Smooth muscle cell (in vitro differentiated cells): ENCODE results near the gene GBP3. TPM values are rescaled to one million over a fixed set of nuclear protein-coding genes. Genes with fewer than 3 reads are reported as not detected.

ENCODE experiments used
- DNase-seq: peaks from one replicate; lab custom pipeline; 2025; ENCODE audit not compliant: unreplicated experiment; lab: John Stamatoyannopoulos, UW
- H2AFZ ChIP-seq: fragments of 200-600 bp; sonication (generic); 2 replicates; pipeline ENCODE4 v1.6.0; 2016; ENCODE audit warnings: antibody characterized with exemption, low read depth, mild to moderate bottlenecking
- H3F3A ChIP-seq: fragments of 200-600 bp; sonication (generic); 2 replicates; pipeline ENCODE4 v1.6.0; 2017; ENCODE audit warnings: antibody characterized with exemption, low read depth
- H3K27ac ChIP-seq: fragments of 200-600 bp; sonication (generic); 2 replicates; pipeline ENCODE4 v1.5.1; 2016; ENCODE audit warnings: low read depth, mild to moderate bottlenecking
- H3K27me3 ChIP-seq: fragments of 200-600 bp; sonication (generic); 2 replicates; pipeline ENCODE4 v1.6.1; 2016; ENCODE audit warnings: low read depth, mild to moderate bottlenecking
- H3K36me3 ChIP-seq: fragments of 200-600 bp; sonication (generic); 2 replicates; pipeline ENCODE4 v1.5.1; 2016; ENCODE audit warnings: low read depth
- H3K4me1 ChIP-seq: fragments of 200-600 bp; sonication (generic); 2 replicates; pipeline ENCODE4 v1.5.1; 2016; ENCODE audit warnings: low read depth
- H3K4me2 ChIP-seq: fragments of 200-600 bp; sonication (generic); 2 replicates; pipeline ENCODE4 v1.6.0; 2016; ENCODE audit warnings: mild to moderate bottlenecking
- H3K4me3 ChIP-seq: fragments of 200-600 bp; sonication (generic); 2 replicates; pipeline ENCODE4 v1.5.1; 2016; ENCODE audit warnings: mild to moderate bottlenecking
- H3K79me2 ChIP-seq: fragments of 200-600 bp; sonication (generic); 2 replicates; pipeline ENCODE4 v1.6.0; 2016; ENCODE audit warnings: low read depth, mild to moderate bottlenecking
- H3K9ac ChIP-seq: fragments of 200-600 bp; sonication (generic); 2 replicates; pipeline ENCODE4 v1.6.0; 2016; ENCODE audit warnings: low read depth
- H3K9me3 ChIP-seq: fragments of 200-600 bp; sonication (generic); replicated peaks from 2 replicates; pipeline ENCODE4 v1.5.1; 2016; ENCODE audit warnings: low read depth
- H4K20me1 ChIP-seq: fragments of 200-600 bp; sonication (generic); 2 replicates; pipeline ENCODE4 v1.6.0; 2016; ENCODE audit warnings: low read depth
- CTCF ChIP-seq: fragments of 200-600 bp; sonication (generic); IDR thresholded peaks from 2 replicates; pipeline ENCODE4 v1.5.1; 2017; ENCODE audit warnings: borderline replicate concordance, mild to moderate bottlenecking, antibody characterized with exemption; ENCODE audit not compliant: insufficient read depth, poor library complexity, severe bottlenecking
- WGBS: methylation state at CpG from one replicate; pipeline ENCODE4 v1.1.7; 2016; ENCODE audit warnings: low lambda C conversion rate; 5-methylcytosine and 5-hydroxymethylcytosine counted together
- polyA plus RNA-seq: library from polyadenylated mRNA; unstranded; fragments of >200 nt; fragmentation: Nextera tagmentation; extraction: Ambion mirVana; gene quantifications from 2 replicates; pipeline ENCODE4 v1.2.1, GENCODE V29; 2016
- total RNA-seq: library from RNA; depleted of rRNA; stranded (reverse); fragments of >200 nt; gene quantifications from 2 replicates; pipeline ENCODE4 v1.2.3, GENCODE V29; 2014

Gene GBP3
- total RNA-seq (15.8 and 18.6 TPM in 2 replicates), polyA plus RNA-seq (5.5 and 6.9 TPM in 2 replicates)

GRCh38 chr1:89022167-89022959 lies at the start of gene GBP3:
Gene GBP3 (minus strand): TSS chr1:89022866. CDS start chr1:89020721, 2,145 bp downstream.
- DNase-seq: no peak
- H3K79me2 ChIP-seq: no peaks in the 10 kb centered on the region
- H3K36me3 ChIP-seq: no peaks in the 10 kb centered on the region
- peaks cover 6% of the 10 kb centered on the region for H3F3A ChIP-seq
- H2AFZ ChIP-seq: peak within 1 kb of the TSS; percentile 94
- peaks cover 12% of the 10 kb centered on the region for H3K4me1 ChIP-seq
- H3K9me3 ChIP-seq: no peaks in the 10 kb centered on the region
- peak within 1 kb of the TSS; percentile 91 for H3K27ac ChIP-seq
- H3K9ac ChIP-seq: peak within 1 kb of the TSS; percentile 82
- 48% methylated on average over 5 of the region's 5 CpGs for WGBS
- no peaks in the 10 kb centered on the region for H4K20me1 ChIP-seq
- H3K4me3 ChIP-seq: peak within 1 kb of the TSS; percentile 63
- H3K27me3 ChIP-seq: no peaks in the 10 kb centered on the region
- H3K4me2 ChIP-seq: peak within 1 kb of the TSS; percentile 95
- TF ChIP-seq CTCF: no peak

- Histone ChIP-seq H4K20me1 (no peaks in the 10 kb centered on the region), H3K4me3 (no peak overlapping the region), H3K9ac (no peak overlapping the region), H2AFZ (no peak overlapping the region), H3K36me3 (no peaks in the 10 kb centered on the region), H3K79me2 (no peaks in the 10 kb centered on the region), H3K27me3 (no peaks in the 10 kb centered on the region), H3K9me3 (no peaks in the 10 kb centered on the region), H3K27ac (no peak overlapping the region), H3K4me2 (no peak overlapping the region), H3K4me1 (no peaks in the 10 kb centered on the region), H3F3A (no peaks in the 10 kb centered on the region)
- WGBS: 100% methylated on average over 1 of the region's 1 CpG
- no peak for TF ChIP-seq CTCF
- DNase-seq: no peak
Measured at GRCh38 chr1:89070509-89070908, 47.8 kb upstream of the GBP3 start.

- Histone ChIP-seq H3K79me2 (no peaks in the 10 kb centered on the region), H2AFZ (no peak overlapping the region)
Measured at GRCh38 chr1:89069951-89070350, 47.3 kb upstream of the GBP3 start.

More at GRCh38 chr1:89069951-89070350, 47.3 kb upstream of the GBP3 start:
- H4K20me1 ChIP-seq: no peaks in the 10 kb centered on the region
- H3K36me3 ChIP-seq: no peaks in the 10 kb centered on the region
- DNase-seq: no peak
- peak overlapping the region; percentile 23 for H3K4me2 ChIP-seq
- no peaks in the 10 kb centered on the region for H3K4me1 ChIP-seq
- no peaks in the 10 kb centered on the region for H3K27me3 ChIP-seq
- no peak overlapping the region for H3K4me3 ChIP-seq
- WGBS: 92% methylated on average over 2 of the region's 2 CpGs
- no peak overlapping the region for H3K9ac ChIP-seq
- no peak for TF ChIP-seq CTCF
- no peak overlapping the region for H3K27ac ChIP-seq
- H3F3A ChIP-seq: no peaks in the 10 kb centered on the region
- no peaks in the 10 kb centered on the region for H3K9me3 ChIP-seq
